ENCODE measurements around the gene P2RX4.
"Not testable (repeated sequence)": the region's sequence is repeated elsewhere in the genome, so short reads cannot be mapped to it uniquely, and the experiment has no call there.

The P2RX4 gene

GRCh38 chr12:121219353-121219986, 9.5 kb downstream of the P2RX4 start:
- no peak for DNase-seq (ENCODE audit: low read depth, low spot score)

GRCh38 chr12:121222847-121223246, 12.9 kb downstream of the P2RX4 start:
- no peak for DNase-seq (ENCODE audit: low read depth, low spot score)

DNA sequence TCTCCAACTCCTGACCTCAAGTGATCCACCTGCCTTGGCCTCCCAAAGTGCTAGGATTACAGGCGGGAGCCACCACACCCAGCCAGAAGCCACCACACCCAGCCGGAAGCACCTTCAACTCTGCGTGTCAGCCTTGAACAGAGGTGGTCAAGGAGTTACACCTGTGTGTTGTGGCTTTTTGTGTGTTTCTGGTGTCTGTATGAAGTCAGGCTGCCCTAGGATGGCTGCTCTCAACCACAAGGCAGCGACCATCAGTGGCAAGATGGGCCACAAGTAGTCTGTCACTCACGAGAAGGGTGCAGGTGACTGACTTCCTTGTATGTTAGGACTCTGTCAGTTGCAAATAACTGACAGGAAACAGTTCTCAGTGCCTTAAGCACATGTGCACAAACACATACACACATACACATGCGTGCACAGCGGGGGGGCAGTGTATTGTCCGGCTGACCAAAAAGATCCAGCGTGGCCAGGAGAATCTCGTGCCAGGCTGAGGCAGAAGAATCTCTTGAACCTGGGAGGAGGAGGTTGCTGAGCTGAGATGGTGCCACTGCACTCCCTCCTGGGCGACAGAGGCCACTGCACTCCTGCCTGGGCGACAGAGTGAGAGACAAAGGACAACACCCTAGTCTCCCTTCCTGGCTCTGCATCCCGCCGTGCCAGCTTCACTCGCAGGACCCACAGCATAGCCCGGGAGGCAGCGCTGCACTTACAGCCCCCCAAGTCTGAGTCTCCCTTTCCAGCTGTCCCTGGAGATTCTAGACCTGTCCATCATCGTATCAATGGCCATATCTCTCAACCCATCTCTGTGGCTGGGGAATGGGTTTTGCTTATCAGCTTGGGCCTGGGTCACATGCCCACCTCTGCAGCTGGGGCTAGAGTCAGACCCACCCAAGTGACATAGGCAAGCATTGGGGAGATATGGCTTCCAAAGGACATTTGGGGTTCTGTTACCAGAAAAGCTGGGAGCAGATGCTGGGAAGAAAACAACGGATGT, 13.7 kb downstream of the P2RX4 start:
- DNase-seq (ENCODE audit: low read depth, low spot score), result no peak

GRCh38 chr12:121224591-121224990, 14.7 kb downstream of the P2RX4 start:
- DNase-seq (ENCODE audit: low read depth, low spot score), result no peak

GRCh38 chr12:121226399-121226798, 16.5 kb downstream of the P2RX4 start:
- DNase-seq (ENCODE audit: low read depth, low spot score), result no peak

DNA sequence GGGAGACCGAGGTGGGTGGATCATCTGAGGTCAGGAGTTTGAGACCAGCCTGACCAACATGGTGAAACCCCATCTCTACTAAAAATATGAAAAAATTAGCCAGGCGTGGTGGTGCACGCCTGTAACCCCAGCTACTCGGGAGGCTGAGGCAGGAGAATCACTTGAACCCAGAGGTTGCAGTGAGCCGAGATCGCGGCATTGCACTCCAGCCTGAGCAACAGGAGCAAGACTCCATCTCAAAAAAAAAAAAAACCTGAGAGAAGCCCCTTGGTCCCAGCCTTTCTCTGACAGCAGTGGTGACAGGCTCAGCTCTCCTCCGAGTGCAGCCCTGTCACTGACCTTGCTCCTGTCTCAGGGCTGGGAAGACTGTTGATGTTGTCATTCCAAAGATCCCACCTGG, 16.9 kb downstream of the P2RX4 start:
- DNase-seq (ENCODE audit: low read depth, low spot score), result not testable (repeated sequence)

DNA sequence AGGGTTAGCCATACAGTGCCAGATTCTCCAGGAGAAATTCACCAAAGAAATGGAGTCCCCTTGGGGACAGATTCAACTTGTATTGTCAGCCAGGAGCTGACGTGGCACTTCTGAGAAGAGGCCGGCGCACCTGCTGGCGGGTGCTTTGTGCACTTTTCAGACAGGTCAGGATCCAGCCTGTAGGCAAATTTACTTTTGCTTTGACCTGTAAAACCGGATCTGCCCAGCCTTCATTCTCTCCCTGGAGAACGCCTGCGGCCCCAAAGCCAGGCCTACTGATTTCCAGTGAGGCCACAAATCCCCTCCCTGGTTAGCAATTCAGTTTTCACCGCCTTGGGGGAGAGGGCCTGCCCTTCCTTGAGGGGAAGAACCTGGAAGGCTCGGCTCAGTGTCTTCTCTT, 17.4 kb downstream of the P2RX4 start:
- DNase-seq (ENCODE audit: low read depth, low spot score), result no peak

GRCh38 chr12:121228919-121229665, 19.2 kb downstream of the P2RX4 start:
- no peak for DNase-seq (ENCODE audit: low read depth, low spot score)

GRCh38 chr12:121229826-121230537, 20.1 kb downstream of the P2RX4 start:
- peak; percentile 82 for DNase-seq (ENCODE audit: low read depth, low spot score)

- DNase-seq (ENCODE audit: low read depth, low spot score), result no peak
Observed at GRCh38 chr12:121230538-121230907, 20.6 kb downstream of the P2RX4 start.

DNA sequence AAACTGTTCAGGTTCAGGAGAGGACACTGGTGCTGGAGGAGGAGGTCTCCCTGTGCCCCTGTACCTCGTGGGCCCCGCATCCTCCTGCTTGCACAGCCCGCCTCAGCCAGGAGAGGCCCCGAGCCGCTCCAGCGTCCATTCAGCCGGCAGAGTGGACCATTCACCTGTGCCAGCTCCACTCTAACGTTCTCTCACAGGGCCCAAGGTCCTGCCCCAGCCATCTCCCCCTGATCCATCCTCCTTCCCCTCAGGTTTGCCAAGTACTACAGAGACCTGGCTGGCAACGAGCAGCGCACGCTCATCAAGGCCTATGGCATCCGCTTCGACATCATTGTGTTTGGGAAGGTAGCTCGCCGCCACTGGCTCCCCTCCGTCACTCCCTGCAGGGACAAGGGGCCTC, 22.2 kb downstream of the P2RX4 start:
- DNase-seq (ENCODE audit: low read depth, low spot score), result no peak

- no peak for DNase-seq (ENCODE audit: low read depth, low spot score)
Observed at GRCh38 chr12:121232977-121233627, 23.2 kb downstream of the P2RX4 start.

DNA sequence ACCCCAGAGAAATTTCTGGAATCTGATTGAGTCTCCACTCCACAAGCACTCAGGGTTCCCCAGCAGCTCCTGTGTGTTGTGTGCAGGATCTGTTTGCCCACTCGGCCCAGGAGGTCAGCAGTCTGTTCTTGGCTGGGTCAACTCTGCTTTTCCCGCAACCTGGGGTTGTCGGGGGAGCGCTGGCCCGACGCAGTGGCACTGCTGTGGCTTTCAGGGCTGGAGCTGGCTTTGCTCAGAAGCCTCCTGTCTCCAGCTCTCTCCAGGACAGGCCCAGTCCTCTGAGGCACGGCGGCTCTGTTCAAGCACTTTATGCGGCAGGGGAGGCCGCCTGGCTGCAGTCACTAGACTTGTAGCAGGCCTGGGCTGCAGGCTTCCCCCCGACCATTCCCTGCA, 23.7 kb downstream of the P2RX4 start:
- no peak for DNase-seq (ENCODE audit: low read depth, low spot score)

DNA sequence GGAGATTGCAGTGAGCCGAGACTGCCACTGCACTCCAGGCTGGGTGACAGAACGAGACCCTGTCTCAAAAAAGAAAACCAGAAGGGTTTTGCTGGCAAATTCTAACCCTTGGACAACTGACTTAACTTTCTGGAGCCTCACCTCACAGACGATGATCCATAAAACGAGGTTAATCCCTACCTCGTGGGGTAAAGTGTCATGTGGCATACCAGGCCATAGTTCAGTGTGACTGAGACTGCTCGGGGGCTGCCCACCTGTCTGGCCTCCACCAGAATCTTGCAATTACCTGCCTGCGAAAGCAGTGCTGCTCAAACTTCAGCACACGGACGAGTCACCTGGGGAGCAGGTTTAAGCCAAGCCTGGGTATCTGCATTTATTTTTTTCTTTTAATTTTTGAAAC, 26.8 kb downstream of the P2RX4 start:
- no peak for DNase-seq (ENCODE audit: low read depth, low spot score)

GRCh38 chr12:121237415-121237814, 27.5 kb downstream of the P2RX4 start:
- no peak for DNase-seq (ENCODE audit: low read depth, low spot score)

GRCh38 chr12:121238086-121238485, 28.2 kb downstream of the P2RX4 start:
- no peak for DNase-seq (ENCODE audit: low read depth, low spot score)

GRCh38 chr12:121238604-121239350, 28.8 kb downstream of the P2RX4 start:
- no peak for DNase-seq (ENCODE audit: low read depth, low spot score)

GRCh38 chr12:121239351-121240061, 29.6 kb downstream of the P2RX4 start:
- DNase-seq (ENCODE audit: low read depth, low spot score), result no peak

- no peak for DNase-seq (ENCODE audit: low read depth, low spot score)
Observed at GRCh38 chr12:121240062-121240420, 30.1 kb downstream of the P2RX4 start.

All from astrocyte of the hippocampus (primary cell).